H1 (cell line): ENCODE measurements around the gene SBNO1.

Experiments
- BACH1 ChIP-seq: IDR thresholded peaks from 2 replicates; pipeline ENCODE4 v1.6.1; 2012; ENCODE audit warnings: low read length, improper control_type of control experiment
- CEBPB ChIP-seq: IDR thresholded peaks from 2 replicates; pipeline ENCODE4 v1.6.1; 2012; ENCODE audit warnings: low read depth, low read length
- TF ChIP-seq, protein P1 (sequence below), 3 experiments: IDR thresholded peaks; 1 replicate in 2 of 3; 2 replicates in 1 of 3; pipeline versions ENCODE4 v1.5.1 to v1.6.1; 2011; ENCODE audit warnings: low read length in 3 of 3, mild to moderate bottlenecking in 3 of 3, inconsistent platforms in 2 of 3, low read depth in 1 of 3, moderate library complexity in 1 of 3; ENCODE audit not compliant: insufficient read depth in 1 of 3; ENCODE audit errors: control extremely low read depth in 1 of 3

GRCh38 chr12:123369229-123369628 lies 4.6 kb upstream of the SBNO1 start:
- TF ChIP-seq, protein P1, sequence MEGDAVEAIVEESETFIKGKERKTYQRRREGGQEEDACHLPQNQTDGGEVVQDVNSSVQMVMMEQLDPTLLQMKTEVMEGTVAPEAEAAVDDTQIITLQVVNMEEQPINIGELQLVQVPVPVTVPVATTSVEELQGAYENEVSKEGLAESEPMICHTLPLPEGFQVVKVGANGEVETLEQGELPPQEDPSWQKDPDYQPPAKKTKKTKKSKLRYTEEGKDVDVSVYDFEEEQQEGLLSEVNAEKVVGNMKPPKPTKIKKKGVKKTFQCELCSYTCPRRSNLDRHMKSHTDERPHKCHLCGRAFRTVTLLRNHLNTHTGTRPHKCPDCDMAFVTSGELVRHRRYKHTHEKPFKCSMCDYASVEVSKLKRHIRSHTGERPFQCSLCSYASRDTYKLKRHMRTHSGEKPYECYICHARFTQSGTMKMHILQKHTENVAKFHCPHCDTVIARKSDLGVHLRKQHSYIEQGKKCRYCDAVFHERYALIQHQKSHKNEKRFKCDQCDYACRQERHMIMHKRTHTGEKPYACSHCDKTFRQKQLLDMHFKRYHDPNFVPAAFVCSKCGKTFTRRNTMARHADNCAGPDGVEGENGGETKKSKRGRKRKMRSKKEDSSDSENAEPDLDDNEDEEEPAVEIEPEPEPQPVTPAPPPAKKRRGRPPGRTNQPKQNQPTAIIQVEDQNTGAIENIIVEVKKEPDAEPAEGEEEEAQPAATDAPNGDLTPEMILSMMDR (IDR thresholded peaks at IDR 0.05; ENCODE audit: control extremely low read depth in 1 of 3, insufficient read depth in 1 of 3, low read depth in 1 of 3, low read length in 3 of 3), result no peak
- TF ChIP-seq BACH1 (no peak), CEBPB (no peak)
